H1 (cell line): ENCODE measurements around the gene SMIM32. TPM values are rescaled to one million over a fixed set of nuclear protein-coding genes. Genes with fewer than 3 reads are reported as not detected.

Experiments
- CEBPB ChIP-seq: IDR thresholded peaks from 2 replicates; pipeline ENCODE4 v1.6.1; 2012; ENCODE audit warnings: low read depth, low read length
- NANOG ChIP-seq: IDR thresholded peaks from 2 replicates; pipeline ENCODE4 v1.6.1; 2011; ENCODE audit warnings: low read length, low read depth, mild to moderate bottlenecking, inconsistent platforms; ENCODE audit not compliant: insufficient read depth, poor library complexity, severe bottlenecking
- POLR2A ChIP-seq, 2 experiments: IDR thresholded peaks; 1 replicate in 1 of 2; 2 replicates in 1 of 2; pipeline ENCODE4 v1.6.1; 2011; ENCODE audit warnings: low read depth in 2 of 2, low read length in 2 of 2, mild to moderate bottlenecking in 2 of 2; ENCODE audit errors: control extremely low read depth in 1 of 2
- RAD21 ChIP-seq, 2 experiments: IDR thresholded peaks in 1 of 2; conservative IDR thresholded peaks in 1 of 2; 2 replicates each; pipeline ENCODE4 v1.6.1; 2011; ENCODE audit warnings: low read depth in 2 of 2, low read length in 2 of 2, improper control_type of control experiment in 1 of 2, inconsistent platforms in 1 of 2, mild to moderate bottlenecking in 1 of 2, moderate library complexity in 1 of 2
- SIX5 ChIP-seq: IDR thresholded peaks from 2 replicates; pipeline ENCODE4 v1.6.1; 2011; ENCODE audit warnings: mild to moderate bottlenecking, low read depth, low read length
- SP1 ChIP-seq: IDR thresholded peaks from 2 replicates; pipeline ENCODE4 v1.6.1; 2011; ENCODE audit warnings: low read depth, low read length
- SP4 ChIP-seq: IDR thresholded peaks from 2 replicates; pipeline ENCODE4 v1.6.1; 2012; ENCODE audit warnings: low read length, inconsistent platforms
- TAF1 ChIP-seq: IDR thresholded peaks from 2 replicates; pipeline ENCODE4 v1.6.1; 2011; ENCODE audit warnings: mild to moderate bottlenecking, low read depth, low read length
- polyA plus RNA-seq, 7 experiments: library from polyadenylated mRNA; depleted of rRNA in 3 of 7; stranded (reverse) in 5 of 7; unstranded in 2 of 7; fragments of >200 nt in 5 of 7; fragments of 200-250 nt in 2 of 7; gene quantifications; 1 replicate in 5 of 7; 2 replicates in 1 of 7; 4 replicates in 1 of 7; pipeline versions ENCODE4 v1.2.1 to v1.2.3, GENCODE V29; 2011 to 2013; ENCODE audit warnings: missing spikeins in 2 of 7, mixed read lengths in 2 of 7
- total RNA-seq: library from RNA; stranded (reverse); fragmentation: NEBNext Ultra II Directional; extraction: Animal tissue kit (Norgen Biotek cat#: 25700); gene quantifications from 2 replicates; pipeline ENCODE4 v1.2.1, GENCODE V29; 2021
- TF ChIP-seq, protein P1 (sequence below): fragments of 300-600 bp; sonication (generic); IDR thresholded peaks from 2 replicates; pipeline ENCODE4 v1.7.1; 2012; ENCODE audit warnings: low read length, moderate library complexity, mild to moderate bottlenecking, inconsistent platforms; ENCODE audit not compliant: insufficient replicate concordance
- TF ChIP-seq, protein P2 (sequence below), 3 experiments: IDR thresholded peaks; 1 replicate in 2 of 3; 2 replicates in 1 of 3; pipeline versions ENCODE4 v1.5.1 to v1.6.1; 2011; ENCODE audit warnings: low read length in 3 of 3, mild to moderate bottlenecking in 3 of 3, inconsistent platforms in 2 of 3, low read depth in 1 of 3, moderate library complexity in 1 of 3; ENCODE audit not compliant: insufficient read depth in 1 of 3; ENCODE audit errors: control extremely low read depth in 1 of 3

Gene SMIM32
- total and polyA plus RNA-seq, 2 of the 8 experiments (the other 6 are each of a cell fraction or from before 2014, with no cell fraction given) = 0.09 to 0.22 TPM

DNA sequence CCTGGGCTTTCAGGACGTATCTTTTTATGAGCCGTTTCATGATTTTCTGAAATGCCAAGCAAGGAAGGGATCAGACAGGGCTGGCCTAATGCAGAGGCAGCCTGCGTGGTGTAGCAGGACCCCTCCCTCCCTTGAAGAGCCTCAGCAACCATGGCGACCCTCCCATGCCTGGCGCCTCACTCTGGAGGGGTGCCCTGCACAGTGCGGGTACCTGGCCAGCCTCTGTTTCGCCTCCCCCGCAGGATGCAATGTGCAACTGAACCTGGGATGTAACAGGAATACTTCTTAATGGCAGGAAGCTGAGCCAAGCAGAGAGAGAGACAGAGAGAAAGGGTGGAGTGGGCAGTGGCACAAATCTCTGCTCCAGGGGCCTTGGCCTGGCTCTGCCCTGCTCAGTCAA, 23.3 kb upstream of the SMIM32 start (continued):
- TF ChIP-seq, protein P1, sequence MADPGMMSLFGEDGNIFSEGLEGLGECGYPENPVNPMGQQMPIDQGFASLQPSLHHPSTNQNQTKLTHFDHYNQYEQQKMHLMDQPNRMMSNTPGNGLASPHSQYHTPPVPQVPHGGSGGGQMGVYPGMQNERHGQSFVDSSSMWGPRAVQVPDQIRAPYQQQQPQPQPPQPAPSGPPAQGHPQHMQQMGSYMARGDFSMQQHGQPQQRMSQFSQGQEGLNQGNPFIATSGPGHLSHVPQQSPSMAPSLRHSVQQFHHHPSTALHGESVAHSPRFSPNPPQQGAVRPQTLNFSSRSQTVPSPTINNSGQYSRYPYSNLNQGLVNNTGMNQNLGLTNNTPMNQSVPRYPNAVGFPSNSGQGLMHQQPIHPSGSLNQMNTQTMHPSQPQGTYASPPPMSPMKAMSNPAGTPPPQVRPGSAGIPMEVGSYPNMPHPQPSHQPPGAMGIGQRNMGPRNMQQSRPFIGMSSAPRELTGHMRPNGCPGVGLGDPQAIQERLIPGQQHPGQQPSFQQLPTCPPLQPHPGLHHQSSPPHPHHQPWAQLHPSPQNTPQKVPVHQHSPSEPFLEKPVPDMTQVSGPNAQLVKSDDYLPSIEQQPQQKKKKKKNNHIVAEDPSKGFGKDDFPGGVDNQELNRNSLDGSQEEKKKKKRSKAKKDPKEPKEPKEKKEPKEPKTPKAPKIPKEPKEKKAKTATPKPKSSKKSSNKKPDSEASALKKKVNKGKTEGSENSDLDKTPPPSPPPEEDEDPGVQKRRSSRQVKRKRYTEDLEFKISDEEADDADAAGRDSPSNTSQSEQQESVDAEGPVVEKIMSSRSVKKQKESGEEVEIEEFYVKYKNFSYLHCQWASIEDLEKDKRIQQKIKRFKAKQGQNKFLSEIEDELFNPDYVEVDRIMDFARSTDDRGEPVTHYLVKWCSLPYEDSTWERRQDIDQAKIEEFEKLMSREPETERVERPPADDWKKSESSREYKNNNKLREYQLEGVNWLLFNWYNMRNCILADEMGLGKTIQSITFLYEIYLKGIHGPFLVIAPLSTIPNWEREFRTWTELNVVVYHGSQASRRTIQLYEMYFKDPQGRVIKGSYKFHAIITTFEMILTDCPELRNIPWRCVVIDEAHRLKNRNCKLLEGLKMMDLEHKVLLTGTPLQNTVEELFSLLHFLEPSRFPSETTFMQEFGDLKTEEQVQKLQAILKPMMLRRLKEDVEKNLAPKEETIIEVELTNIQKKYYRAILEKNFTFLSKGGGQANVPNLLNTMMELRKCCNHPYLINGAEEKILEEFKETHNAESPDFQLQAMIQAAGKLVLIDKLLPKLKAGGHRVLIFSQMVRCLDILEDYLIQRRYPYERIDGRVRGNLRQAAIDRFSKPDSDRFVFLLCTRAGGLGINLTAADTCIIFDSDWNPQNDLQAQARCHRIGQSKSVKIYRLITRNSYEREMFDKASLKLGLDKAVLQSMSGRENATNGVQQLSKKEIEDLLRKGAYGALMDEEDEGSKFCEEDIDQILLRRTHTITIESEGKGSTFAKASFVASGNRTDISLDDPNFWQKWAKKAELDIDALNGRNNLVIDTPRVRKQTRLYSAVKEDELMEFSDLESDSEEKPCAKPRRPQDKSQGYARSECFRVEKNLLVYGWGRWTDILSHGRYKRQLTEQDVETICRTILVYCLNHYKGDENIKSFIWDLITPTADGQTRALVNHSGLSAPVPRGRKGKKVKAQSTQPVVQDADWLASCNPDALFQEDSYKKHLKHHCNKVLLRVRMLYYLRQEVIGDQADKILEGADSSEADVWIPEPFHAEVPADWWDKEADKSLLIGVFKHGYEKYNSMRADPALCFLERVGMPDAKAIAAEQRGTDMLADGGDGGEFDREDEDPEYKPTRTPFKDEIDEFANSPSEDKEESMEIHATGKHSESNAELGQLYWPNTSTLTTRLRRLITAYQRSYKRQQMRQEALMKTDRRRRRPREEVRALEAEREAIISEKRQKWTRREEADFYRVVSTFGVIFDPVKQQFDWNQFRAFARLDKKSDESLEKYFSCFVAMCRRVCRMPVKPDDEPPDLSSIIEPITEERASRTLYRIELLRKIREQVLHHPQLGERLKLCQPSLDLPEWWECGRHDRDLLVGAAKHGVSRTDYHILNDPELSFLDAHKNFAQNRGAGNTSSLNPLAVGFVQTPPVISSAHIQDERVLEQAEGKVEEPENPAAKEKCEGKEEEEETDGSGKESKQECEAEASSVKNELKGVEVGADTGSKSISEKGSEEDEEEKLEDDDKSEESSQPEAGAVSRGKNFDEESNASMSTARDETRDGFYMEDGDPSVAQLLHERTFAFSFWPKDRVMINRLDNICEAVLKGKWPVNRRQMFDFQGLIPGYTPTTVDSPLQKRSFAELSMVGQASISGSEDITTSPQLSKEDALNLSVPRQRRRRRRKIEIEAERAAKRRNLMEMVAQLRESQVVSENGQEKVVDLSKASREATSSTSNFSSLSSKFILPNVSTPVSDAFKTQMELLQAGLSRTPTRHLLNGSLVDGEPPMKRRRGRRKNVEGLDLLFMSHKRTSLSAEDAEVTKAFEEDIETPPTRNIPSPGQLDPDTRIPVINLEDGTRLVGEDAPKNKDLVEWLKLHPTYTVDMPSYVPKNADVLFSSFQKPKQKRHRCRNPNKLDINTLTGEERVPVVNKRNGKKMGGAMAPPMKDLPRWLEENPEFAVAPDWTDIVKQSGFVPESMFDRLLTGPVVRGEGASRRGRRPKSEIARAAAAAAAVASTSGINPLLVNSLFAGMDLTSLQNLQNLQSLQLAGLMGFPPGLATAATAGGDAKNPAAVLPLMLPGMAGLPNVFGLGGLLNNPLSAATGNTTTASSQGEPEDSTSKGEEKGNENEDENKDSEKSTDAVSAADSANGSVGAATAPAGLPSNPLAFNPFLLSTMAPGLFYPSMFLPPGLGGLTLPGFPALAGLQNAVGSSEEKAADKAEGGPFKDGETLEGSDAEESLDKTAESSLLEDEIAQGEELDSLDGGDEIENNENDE = no peak
- TF ChIP-seq, protein P2, sequence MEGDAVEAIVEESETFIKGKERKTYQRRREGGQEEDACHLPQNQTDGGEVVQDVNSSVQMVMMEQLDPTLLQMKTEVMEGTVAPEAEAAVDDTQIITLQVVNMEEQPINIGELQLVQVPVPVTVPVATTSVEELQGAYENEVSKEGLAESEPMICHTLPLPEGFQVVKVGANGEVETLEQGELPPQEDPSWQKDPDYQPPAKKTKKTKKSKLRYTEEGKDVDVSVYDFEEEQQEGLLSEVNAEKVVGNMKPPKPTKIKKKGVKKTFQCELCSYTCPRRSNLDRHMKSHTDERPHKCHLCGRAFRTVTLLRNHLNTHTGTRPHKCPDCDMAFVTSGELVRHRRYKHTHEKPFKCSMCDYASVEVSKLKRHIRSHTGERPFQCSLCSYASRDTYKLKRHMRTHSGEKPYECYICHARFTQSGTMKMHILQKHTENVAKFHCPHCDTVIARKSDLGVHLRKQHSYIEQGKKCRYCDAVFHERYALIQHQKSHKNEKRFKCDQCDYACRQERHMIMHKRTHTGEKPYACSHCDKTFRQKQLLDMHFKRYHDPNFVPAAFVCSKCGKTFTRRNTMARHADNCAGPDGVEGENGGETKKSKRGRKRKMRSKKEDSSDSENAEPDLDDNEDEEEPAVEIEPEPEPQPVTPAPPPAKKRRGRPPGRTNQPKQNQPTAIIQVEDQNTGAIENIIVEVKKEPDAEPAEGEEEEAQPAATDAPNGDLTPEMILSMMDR (IDR thresholded peaks at IDR 0.05; ENCODE audit: control extremely low read depth in 1 of 3, insufficient read depth in 1 of 3, low read depth in 1 of 3, low read length in 3 of 3) = peak; percentile 20 to 25 (median 21)
- TF ChIP-seq NANOG (no peak), SP4 (no peak), TAF1 (no peak), SP1 (no peak), SIX5 (no peak), POLR2A (IDR thresholded peaks at IDR 0.05; ENCODE audit: control extremely low read depth in 1 of 2, low read depth in 2 of 2, low read length in 2 of 2) (no peak), RAD21 (IDR thresholded peaks at IDR 0.05 in 1 of 2, conservative IDR thresholded peaks at IDR 0.05 in 1 of 2; ENCODE audit: low read depth in 2 of 2, low read length in 2 of 2) (peak in 1 of 2 experiments; percentile 14; a peak in 1 of 4 replicates), CEBPB (no peak)
